Left renal cortex interstitium (tissue), 4 donors: ENCODE measurements around the gene RAPGEF2. TPM values are rescaled to one million over a fixed set of nuclear protein-coding genes. Genes with fewer than 3 reads are reported as not detected.
"Not testable (repeated sequence)": the region's sequence is repeated elsewhere in the genome, so short reads cannot be mapped to it uniquely, and the experiment has no call there.

Source experiments
- DNase-seq, 4 donors: peaks; one replicate each; pipeline ENCODE4 v3.0.0-alpha.2; 2013; ENCODE audit warnings: low read depth in 4 of 4, low spot score in 2 of 4, missing footprints in 1 of 4
- polyA plus RNA-seq, 4 donors: library from polyadenylated mRNA; unstranded; fragments of 120-200 nt; gene quantifications; one replicate each; pipeline ENCODE4 v1.2.1, GENCODE V29; 2013; ENCODE audit not compliant: insufficient read length in 4 of 4

Gene RAPGEF2
- polyA plus RNA-seq, 4 donors: 40.0 to 50.9 (median 49.1) TPM

DNA sequence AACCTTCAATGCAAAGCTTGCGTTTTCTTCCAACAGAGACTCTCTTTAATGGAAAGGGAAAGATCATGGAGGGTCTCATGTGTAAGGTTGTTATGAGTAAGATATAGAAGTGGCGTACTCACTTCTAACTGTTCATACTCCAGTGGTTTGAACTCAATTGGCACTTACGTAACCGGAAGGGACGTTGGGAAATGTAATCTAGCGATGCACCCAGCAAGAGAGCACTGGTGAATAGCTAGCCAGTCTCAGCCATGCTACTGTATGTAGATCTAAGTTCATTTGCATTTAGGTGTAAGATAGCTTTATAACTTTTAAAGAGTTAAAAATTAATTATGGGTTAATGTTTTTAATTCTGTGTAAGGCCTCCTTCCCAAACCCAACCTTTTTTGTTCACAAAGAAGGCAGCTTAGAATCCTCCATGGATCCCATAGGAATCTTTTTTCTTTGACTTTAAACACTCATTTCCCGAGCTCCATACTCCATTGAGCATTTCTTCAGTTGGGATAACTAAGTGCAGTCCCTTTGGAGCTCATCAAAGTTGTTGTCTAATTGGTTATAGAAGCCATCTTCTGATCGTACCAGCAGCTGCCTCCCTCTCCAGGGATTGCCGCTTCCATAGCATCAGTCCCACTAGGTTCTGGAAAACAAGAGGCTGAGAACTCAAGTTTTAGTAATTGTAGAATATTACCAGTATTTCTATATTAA is 191.1 kb downstream of the RAPGEF2 start:
- no peak for DNase-seq

DNA sequence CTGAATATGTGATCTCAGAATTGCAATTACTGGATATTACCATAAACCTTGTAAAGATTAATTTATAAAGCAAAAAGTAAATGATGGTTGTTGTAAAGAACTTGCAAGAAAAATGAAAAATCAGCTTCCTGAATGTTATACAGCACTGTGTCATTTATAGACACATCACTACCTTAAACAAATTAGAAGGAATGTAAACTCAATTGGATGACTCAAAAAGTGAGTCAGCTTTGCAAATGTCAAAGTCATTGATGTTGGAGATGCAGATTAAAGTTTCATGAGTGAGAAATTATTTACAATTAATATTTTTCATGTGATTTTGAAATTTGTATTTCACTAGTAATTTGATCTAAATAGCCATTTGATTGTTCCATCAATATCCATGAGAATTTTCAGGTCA is 193.2 kb downstream of the RAPGEF2 start:
- DNase-seq: no peak

DNA sequence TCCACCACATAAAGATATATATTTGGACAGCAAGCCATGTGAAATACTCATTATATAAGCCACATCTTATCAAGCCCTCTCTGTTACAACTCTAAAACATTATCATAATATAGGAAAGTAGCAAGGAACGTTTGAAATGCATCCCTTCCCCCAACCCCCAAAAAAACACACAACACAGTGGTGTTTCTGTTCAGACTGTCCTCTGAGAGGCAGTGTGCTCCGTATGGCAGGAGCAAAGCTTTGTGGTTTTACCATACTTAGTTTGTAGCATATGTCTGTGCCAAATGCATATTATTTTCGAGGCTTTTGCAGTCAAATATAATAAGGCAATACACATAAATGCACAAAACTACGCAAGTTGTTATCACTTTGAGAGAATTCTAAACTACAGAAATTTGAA is 194.2 kb downstream of the RAPGEF2 start:
- no peak for DNase-seq

DNA sequence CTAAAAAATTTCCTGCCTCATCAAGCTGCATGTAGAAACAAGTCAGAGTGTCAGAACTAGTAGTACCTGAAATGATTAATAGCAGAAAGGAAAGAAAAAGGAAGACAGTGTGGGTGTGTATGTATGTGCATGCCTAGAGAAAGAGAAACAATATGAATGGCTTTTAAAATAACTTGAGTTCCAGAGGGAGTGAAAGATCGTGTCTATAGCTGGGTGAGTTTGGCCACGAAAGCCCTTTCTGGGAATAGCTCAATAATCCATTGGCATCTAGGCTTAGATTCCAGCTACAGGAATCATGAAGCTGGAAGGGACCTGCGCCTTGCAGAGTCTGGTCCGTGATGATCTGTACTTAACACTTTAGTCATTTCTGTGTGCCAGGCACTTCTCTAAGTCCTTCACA is 195.6 kb downstream of the RAPGEF2 start:
- no peak for DNase-seq

DNA sequence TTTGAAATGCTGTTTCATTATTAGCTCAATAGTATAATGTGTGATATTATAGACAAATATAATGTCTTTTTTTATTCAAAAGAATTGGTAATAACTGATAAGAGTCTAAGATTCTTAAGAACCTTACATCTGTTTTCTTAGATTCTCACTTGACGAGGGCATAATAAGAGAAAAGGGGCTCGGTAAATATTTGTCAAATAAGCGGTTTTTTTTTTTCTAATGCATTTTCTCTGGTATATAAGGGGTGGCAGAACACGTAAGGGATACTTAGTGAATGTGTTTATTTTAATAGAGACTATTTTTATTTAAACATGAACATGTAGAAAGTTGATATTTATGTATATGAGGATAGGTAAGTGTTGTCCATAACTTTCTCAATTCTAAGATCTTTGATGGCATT is 200.6 kb downstream of the RAPGEF2 start:
- no peak for DNase-seq

DNA sequence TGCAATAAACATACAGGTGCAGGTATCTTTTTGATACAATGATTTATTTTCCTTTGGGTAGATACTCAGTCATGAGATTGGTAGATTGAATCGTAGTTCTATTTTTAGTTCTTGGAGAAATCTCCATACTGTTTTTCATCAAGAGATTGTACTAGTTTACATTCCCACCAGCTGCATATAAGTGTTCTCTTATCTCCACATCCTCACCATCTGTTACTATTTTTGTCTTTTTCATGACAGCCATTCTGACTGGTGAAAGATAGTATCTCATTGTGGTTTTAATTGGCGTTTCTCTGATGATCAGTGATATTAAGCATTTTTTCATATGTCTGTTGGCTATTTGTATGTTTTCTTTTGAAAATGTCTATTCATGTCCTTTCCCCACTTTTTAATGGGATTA is 202.2 kb downstream of the RAPGEF2 start:
- no peak for DNase-seq

DNA sequence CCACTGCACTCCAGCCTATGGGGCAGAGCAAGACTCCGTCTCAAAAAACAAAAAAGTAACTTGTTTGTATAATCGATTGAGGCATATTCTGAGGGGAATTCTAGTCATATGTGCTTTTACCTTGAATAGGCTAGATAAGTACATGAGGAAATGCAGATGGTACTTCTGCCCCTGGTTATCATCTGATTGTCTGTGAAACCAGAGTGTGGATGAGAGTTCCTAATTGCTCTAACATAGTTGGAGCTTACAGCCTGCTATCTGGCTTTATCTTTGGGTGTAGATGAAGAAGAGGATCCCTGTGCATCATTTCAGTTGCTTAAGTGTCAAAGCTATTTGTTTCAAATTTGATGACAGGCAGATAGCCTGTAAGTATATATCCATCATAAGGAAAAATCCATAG is 205.1 kb downstream of the RAPGEF2 start:
- no peak for DNase-seq

DNA sequence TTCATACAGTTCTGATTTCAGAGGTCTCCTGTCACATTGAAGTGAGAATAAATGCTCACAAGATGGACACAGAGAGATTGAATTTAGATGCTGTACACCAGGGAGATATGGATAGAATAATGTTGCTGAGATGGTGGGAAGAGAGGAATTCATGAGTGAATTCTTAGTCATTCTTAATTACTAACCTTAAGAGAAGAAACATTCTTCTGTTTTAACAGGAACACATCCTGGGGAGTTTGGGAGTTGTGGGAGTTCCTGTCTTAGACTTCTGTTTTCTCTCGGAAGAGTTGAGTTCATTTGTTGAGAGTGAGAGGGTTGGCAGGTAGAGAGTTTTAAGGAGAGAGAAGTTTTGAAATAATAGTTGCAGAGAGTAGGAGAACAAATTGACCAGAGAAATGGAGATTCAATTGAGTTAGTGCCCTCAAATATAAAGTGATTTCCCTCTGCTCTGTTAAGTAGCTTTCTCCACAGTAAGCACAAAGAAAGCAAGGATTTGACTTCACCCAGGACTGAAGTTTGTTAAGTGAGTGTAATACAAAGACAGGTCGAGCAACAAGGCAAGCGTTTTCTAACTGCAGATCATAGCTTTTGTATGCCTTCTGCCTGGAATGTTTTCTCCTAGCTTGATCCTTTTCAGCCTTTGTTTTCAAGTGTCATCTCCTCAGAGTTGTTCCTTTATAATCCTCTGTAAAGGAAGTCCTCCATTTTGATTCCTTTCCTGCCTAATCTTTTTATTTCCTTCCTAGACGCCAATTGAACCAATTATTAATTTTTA is 205.9 kb downstream of the RAPGEF2 start:
- no peak for DNase-seq

DNA sequence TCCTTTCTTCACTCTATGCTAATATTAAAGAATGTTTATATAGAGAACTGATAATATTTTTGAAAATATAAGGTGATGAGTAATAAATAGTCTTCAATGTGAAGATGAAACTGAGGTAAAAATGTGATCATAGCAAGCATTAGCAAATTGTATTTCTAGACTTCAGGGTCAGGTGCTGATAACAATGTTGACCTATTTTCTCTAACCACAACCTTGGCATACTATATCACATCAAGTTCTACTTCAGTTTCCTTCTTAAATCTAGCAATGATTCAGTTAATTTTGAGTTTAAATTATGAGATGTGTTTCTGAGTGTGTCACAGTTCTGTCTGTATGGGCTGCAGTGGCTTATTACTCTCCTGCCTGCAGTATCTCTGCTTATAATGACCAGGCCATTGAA is 209.4 kb downstream of the RAPGEF2 start:
- no peak for DNase-seq

DNA sequence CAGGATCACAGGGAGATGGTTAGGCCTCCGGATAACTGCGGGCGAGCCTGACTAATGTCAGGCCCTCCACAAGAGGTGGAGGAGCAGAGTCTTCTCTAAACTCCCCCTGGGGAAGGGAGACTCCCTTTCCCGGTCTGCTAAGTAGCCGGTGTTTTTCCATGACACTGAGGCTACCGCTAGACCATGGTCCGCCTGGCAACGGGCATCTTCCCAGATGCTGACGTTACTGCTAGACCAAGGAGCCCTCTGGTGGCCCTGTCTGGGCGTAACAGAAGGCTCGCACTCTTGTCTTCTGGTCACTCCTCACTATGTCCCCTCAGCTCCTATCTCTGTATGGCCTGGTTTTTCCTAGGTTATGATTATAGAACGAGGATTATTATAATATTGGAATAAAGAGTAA is 213.0 kb downstream of the RAPGEF2 start:
- not testable (repeated sequence) for DNase-seq

DNA sequence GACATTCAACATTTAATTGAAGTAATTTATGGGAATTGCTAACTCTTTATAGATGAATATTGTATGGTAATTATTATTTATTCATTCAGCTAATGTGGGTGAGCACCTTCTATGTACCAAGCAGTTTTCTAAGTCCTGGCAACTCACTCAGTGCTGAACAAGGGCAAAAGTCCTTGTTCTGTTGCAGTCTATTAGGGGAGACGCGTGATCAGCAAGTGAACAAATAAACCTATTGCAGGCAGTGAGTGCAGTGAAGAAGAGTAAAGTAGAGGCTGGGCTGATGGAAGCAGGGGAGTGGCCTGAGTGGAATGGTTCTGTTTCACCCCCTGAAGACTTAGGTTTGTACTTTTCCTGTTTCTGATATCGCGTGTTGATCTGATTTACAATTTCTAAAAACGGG is 214.3 kb downstream of the RAPGEF2 start:
- no peak for DNase-seq

DNA sequence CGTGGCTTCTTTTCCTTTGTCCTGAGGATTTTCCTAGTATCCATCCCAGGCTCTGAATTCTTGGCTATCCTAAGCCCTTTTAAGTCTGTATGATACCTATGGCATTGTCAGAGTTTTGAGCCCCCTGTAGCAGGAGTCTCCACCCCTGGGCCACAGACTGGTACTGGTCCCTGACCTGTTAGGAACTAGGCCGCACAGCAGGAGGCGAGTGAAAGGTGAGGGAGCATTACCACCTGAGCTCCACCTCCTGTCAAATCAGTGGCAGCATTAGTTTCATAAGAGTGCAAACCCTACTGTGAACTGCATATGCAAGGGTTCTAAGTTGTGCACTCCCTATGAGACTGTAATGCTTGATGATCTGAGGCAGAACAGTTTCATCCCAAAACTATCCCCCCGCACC is 216.1 kb downstream of the RAPGEF2 start:
- no peak for DNase-seq

DNA sequence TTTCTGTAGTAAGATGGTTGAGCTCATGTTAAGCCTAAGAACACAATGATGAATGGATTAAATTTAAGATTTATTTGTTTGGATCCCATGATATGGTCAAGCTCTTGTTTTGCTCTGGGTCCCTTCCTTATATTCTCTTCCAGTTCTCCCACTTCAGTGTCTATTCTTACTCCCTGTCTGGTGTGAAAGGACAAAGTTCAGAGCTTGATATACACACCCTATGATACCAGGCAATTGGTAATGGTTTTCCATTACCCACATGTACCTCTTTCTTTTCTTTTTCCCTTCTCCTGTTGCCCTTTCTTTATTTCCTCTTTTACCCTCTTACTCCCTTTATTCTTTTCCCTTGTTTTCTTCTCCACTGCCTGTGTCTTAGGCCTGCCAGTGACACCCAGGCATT is 223.6 kb downstream of the RAPGEF2 start:
- no peak for DNase-seq

DNA sequence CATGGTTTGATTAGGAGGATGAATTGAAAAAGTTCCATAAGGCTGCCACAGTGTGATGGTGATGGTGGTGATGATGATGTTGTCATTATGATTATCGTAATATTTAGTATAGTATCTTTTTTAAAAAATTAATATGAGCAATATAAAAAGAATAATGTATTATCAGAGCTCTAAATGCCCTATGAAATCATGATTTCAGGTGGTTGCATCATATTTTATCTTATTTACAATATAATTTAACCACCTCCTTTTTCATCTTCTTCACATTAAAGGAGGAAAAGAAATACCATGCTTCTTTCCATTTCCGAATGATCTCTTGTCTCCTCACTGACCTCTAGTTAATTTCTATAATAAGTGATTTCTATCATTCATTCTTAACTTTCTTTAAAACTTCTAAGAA is 225.9 kb downstream of the RAPGEF2 start:
- no peak for DNase-seq

DNA sequence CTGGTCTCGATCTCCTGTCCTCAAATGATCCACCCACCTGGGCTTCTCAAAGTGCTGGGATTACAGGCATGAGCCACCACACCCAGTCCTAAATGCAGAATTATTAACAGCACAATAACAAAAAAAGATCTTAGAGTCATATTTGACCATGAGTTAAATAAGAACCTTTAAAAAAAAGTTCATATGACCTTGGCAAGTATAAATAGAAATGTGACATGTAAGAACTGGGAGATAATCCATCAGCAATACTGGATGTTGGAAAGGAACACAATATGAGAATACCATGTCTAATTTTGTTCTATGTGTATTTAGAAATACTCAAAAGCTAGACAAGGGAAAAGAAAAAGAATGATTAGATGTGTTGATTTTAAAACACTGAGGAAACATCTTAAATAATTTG is 231.6 kb downstream of the RAPGEF2 start:
- DNase-seq: no peak

DNA sequence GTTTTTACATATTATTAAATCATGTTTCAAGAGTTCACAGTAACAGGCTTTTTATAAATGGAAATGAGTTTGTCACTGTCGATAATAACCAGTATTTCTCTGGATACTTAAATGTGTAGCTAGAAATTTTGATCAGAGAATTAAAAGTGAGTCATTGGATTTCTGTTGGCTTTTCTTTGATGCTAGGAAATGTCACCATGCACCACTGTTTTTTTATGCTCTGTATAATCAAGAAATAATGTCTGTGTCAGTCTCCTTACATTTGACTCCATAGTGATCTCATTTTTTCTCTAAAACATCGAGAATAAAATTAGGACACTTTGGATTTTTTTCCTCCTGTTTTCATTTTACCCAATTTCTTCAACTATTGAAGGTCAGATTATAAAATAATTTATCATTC is 234.2 kb downstream of the RAPGEF2 start:
- DNase-seq: no peak

DNA sequence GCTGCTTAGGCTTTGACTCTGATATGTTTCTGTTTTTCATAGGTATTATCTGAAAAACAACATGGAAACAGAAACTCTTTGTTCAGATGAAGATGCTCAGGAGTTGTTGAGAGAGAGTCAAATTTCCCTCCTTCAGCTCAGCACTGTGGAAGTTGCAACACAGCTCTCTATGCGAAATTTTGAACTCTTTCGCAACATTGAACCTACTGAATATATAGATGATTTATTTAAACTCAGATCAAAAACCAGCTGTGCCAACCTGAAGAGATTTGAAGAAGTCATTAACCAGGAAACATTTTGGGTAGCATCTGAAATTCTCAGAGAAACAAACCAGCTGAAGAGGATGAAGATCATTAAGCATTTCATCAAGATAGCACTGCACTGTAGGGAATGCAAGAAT is 238.6 kb downstream of the RAPGEF2 start:
- no peak for DNase-seq

DNA sequence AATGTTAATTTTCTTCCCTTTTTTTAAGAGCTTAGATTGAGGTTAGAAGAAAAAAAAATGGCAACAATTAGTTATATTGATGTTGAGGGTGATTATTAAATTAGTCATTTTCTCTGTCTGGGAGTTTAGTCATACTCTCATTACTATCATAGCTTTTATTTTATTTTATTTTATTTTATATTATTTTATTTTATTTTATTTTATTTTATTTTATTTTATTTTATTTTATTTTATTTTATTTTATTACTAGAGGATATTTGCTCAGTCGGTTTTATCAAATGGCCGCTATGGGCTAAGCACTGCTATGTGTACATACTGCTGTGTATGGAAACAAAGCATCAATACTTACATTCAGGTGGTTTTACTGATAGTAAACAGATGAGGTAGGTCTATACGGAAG is 239.5 kb downstream of the RAPGEF2 start:
- no peak for DNase-seq

DNA sequence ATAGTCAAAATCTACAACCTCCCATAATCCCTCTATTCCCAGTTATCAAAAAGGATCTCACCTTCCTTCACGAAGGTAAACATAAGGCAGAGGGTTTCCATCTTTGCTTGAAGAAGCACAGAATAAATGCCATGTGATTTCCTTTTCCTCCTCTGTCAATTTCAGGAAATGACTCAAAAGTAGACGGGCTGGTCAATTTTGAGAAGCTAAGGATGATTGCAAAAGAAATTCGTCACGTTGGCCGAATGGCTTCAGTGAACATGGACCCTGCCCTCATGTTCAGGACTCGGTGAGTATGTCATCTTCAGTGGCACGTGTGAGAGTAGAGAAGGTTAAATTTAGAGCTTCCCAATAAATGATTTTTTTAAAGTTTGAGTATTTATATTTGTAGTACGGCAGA is 240.2 kb downstream of the RAPGEF2 start:
- no peak for DNase-seq

DNA sequence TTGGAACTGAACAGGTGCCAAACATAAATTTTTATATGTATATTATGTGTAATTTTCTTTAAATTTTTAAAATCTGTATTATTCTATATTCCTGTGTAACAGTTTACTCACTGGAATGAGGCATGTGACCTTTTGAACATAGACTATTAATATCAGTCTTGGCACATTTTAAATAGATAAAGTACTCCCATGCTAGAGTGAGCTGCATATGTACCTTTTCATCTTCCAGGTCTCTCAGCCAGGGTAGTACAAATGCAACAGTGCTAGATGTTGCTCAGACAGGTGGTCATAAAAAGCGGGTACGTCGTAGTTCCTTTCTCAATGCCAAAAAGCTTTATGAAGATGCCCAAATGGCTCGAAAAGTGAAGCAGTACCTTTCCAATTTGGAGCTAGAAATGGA is 242.0 kb downstream of the RAPGEF2 start:
- DNase-seq: no peak

DNA sequence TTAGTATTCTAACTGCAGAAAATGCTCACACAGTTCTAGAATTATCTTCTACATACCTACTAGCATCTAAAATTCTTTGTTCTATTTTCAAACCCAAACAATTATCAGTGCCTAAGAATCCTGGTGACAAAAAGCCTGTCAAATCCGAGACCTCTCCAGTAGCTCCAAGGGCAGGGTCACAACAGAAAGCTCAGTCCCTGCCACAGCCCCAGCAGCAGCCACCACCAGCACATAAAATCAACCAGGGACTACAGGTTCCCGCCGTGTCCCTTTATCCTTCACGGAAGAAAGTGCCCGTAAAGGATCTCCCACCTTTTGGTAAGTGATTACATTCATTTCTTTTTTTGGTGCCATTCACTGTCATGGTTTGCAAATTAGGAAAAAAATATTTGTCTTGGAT is 243.8 kb downstream of the RAPGEF2 start:
- DNase-seq: no peak

DNA sequence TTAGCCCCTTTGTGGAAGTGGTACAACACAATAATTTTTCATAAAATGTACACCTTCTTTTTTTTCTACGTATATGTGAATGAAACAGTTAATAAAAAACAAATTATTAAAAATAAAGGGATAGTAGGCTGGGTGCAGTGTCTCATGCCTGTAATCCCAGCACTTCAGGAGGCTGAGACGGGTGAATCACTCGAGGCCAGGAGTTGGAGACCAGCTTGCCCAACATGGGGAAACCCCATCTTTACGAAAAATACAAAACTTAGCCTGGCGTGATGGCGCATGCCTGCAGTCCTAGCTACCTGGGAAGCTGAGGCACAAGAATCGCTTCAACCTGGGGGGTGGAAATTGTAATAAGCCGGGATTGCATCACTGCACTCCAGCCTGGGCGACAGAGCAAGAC is 244.9 kb downstream of the RAPGEF2 start:
- no peak for DNase-seq
